Gastroesophageal sphincter (tissue), 4 donors: ENCODE results near the gene PTP4A2. TPM values are rescaled to one million over a fixed set of nuclear protein-coding genes. Genes with fewer than 3 reads are reported as not detected.

Source experiments
- ATAC-seq: fragments of 150-250 bp; one replicate; pipeline ENCODE4 v1.9.1; 2016; ENCODE audit warnings: mild to moderate bottlenecking, moderate library complexity
- H3K27ac ChIP-seq, 4 donors: fragments of 200-600 bp; sonication (generic) in 3 of 4; 1 replicate in 3 of 4; 2 replicates in 1 of 4; pipeline ENCODE4 v1.5.1; 2016 to 2019
- H3K27me3 ChIP-seq: fragments of 200-600 bp; sonication (generic); one replicate; pipeline ENCODE4 v1.5.1; 2019
- H3K36me3 ChIP-seq, 2 donors: fragments of 200-600 bp; sonication (generic); one replicate each; pipeline ENCODE4 v1.5.1; 2019; ENCODE audit warnings: control low read depth in 1 of 2
- H3K4me1 ChIP-seq, 3 donors: fragments of 200-600 bp; sonication (generic); 1 replicate in 2 of 3; 2 replicates in 1 of 3; pipeline ENCODE4 v1.5.1; 2016 to 2019; ENCODE audit warnings: control low read depth in 2 of 3
- H3K4me3 ChIP-seq, 2 donors: fragments of 200-600 bp; sonication (generic); one replicate each; pipeline ENCODE4 v1.5.1; 2019; ENCODE audit warnings: mild to moderate bottlenecking in 1 of 2, moderate library complexity in 1 of 2
- H3K9me3 ChIP-seq, 3 donors: fragments of 200-600 bp; sonication (generic); one replicate each; pipeline ENCODE4 v1.5.1; 2017 to 2019; ENCODE audit warnings: control low read depth in 2 of 3
- EP300 ChIP-seq: sonication (generic); formaldehyde crosslinking; IDR thresholded peaks from one replicate; pipeline ENCODE4 v1.6.1; 2017; ENCODE audit warnings: antibody characterized with exemption, mild to moderate bottlenecking
- POLR2A ChIP-seq, 2 donors: fragments of 450-650 bp; IDR thresholded peaks; one replicate each; pipeline ENCODE4 v1.6.1; 2017; ENCODE audit warnings: antibody characterized with exemption in 2 of 2, mild to moderate bottlenecking in 2 of 2, moderate library complexity in 1 of 2
- POLR2AphosphoS5 ChIP-seq: sonication (generic); formaldehyde crosslinking; IDR thresholded peaks from one replicate; pipeline ENCODE4 v1.6.1; 2017; ENCODE audit warnings: antibody characterized with exemption
- WGBS, 2 donors: methylation state at CpG; one replicate each; pipeline ENCODE4 v1.1.5; 2018; ENCODE audit warnings: low coverage in 1 of 2; 5-methylcytosine and 5-hydroxymethylcytosine counted together
- total RNA-seq, 4 donors: library from RNA; depleted of rRNA; stranded (reverse); fragments of >200 nt; gene quantifications; one replicate each; pipeline ENCODE4 v1.1.0, GENCODE V29; 2016
- TF ChIP-seq, protein P1 (sequence below), 4 experiments: fragments of 200-600 bp in 2 of 4; fragments of 450-650 bp in 2 of 4; sonication (generic) in 1 of 4; IDR thresholded peaks; one replicate each; pipeline ENCODE4 v1.5.1; 2017 to 2019; ENCODE audit warnings: antibody characterized with exemption in 4 of 4, mild to moderate bottlenecking in 2 of 4, moderate library complexity in 2 of 4

Gene PTP4A2
- total RNA-seq, 4 donors from 2014 or later, result 203 to 273 (median 250) TPM

DNA sequence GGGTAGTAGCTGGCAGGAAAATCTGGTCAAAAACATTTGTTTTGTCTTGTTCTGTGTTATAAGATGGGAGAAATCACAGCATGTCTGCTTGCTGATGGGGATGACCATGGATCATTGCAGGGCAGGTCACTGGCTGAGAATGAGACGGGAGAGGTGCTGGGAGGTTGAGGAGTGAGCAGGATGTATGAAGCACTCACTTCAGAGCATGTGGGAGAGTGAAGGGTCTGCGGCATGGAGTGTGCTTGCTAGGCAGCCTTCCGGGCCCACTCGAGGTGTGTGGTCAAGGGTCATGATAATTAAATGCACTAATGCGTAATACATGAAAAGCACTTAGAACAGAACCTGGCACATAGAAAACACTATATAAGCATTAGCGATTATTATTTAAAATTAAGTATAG lies 80.3 kb downstream of the PTP4A2 start:
- Histone ChIP-seq H3K9me3 (no peaks in the 10 kb centered on the region), H3K4me1 (no peaks in the 10 kb centered on the region), H3K27me3 (no peaks in the 10 kb centered on the region), H3K4me3 (no peak overlapping the region), H3K36me3 (no peaks in the 10 kb centered on the region), H3K27ac (no peak overlapping the region)
- no peak for TF ChIP-seq POLR2A (IDR thresholded peaks at IDR 0.05)
- no peak for TF ChIP-seq EP300
- TF ChIP-seq POLR2AphosphoS5, result no peak
- TF ChIP-seq, protein P1, sequence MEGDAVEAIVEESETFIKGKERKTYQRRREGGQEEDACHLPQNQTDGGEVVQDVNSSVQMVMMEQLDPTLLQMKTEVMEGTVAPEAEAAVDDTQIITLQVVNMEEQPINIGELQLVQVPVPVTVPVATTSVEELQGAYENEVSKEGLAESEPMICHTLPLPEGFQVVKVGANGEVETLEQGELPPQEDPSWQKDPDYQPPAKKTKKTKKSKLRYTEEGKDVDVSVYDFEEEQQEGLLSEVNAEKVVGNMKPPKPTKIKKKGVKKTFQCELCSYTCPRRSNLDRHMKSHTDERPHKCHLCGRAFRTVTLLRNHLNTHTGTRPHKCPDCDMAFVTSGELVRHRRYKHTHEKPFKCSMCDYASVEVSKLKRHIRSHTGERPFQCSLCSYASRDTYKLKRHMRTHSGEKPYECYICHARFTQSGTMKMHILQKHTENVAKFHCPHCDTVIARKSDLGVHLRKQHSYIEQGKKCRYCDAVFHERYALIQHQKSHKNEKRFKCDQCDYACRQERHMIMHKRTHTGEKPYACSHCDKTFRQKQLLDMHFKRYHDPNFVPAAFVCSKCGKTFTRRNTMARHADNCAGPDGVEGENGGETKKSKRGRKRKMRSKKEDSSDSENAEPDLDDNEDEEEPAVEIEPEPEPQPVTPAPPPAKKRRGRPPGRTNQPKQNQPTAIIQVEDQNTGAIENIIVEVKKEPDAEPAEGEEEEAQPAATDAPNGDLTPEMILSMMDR (IDR thresholded peaks at IDR 0.05), result no peak
- WGBS, 2 donors, result 90 to 92% methylated on average over 4 to 6 of the region's 6 CpGs
- no peak for ATAC-seq

Other genes with a start within 250 kb of the PTP4A2 start
- 100 to 1,000 TPM in 3 of 4 donors, 10 to 100 TPM in 1; 67.2 to 169 (median 149) TPM for gene COL16A1, start 234.4 kb downstream of the PTP4A2 start, total RNA-seq
- gene ADGRB2, start 174.0 kb downstream of the PTP4A2 start, total RNA-seq, result 1 to 10 TPM; 1.7 to 6.0 (median 3.2) TPM
- 1 to 10 TPM in 2 of 4 donors, under 1 TPM in 1, not detected in 1; 0.27 to 1.6 (median 1.3) TPM for gene SPOCD1, start 122.3 kb downstream of the PTP4A2 start, total RNA-seq
- gene KHDRBS1, start 75.5 kb upstream of the PTP4A2 start, total RNA-seq, result 10 to 100 TPM; 59.1 to 89.3 (median 64.8) TPM
- 1 to 10 TPM; 1.7 to 5.4 (median 2.9) TPM for gene TMEM39B, start 134.6 kb upstream of the PTP4A2 start, total RNA-seq
- 10 to 100 TPM; 52.9 to 70.4 (median 57.6) TPM for gene KPNA6, start 169.7 kb upstream of the PTP4A2 start, total RNA-seq
- 10 to 100 TPM; 44.7 to 86.6 (median 67.3) TPM for gene TXLNA, start 241.3 kb upstream of the PTP4A2 start, total RNA-seq